ENCODE data around the gene DYRK3.

DNA sequence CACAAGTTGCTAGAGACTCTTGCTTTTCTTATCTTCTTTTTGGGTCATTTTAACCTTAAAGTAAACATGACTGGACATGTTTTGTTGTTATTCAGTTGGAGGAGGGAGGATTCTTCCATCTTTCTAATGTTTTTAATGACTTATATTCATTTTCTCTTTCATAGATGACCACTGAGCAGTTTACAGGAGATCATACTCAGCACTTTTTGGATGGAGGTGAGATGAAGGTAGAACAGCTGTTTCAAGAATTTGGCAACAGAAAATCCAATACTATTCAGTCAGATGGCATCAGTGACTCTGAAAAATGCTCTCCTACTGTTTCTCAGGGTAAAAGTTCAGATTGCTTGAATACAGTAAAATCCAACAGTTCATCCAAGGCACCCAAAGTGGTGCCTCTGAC is 11.9 kb downstream of the DYRK3 start:
- TF ChIP-seq GABPA (IDR thresholded peaks at IDR 0.05; ENCODE audit: low read depth) (no peak), POLR2A (IDR thresholded peaks at IDR 0.05; ENCODE audit: low read depth, low read length) (no peak), RAD21 (IDR thresholded peaks at IDR 0.05; ENCODE audit: insufficient read depth, low read depth, low read length) (no peak)
- TF ChIP-seq, protein P1, sequence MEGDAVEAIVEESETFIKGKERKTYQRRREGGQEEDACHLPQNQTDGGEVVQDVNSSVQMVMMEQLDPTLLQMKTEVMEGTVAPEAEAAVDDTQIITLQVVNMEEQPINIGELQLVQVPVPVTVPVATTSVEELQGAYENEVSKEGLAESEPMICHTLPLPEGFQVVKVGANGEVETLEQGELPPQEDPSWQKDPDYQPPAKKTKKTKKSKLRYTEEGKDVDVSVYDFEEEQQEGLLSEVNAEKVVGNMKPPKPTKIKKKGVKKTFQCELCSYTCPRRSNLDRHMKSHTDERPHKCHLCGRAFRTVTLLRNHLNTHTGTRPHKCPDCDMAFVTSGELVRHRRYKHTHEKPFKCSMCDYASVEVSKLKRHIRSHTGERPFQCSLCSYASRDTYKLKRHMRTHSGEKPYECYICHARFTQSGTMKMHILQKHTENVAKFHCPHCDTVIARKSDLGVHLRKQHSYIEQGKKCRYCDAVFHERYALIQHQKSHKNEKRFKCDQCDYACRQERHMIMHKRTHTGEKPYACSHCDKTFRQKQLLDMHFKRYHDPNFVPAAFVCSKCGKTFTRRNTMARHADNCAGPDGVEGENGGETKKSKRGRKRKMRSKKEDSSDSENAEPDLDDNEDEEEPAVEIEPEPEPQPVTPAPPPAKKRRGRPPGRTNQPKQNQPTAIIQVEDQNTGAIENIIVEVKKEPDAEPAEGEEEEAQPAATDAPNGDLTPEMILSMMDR (IDR thresholded peaks at IDR 0.05 in 2 of 3, conservative IDR thresholded peaks at IDR 0.05 in 1 of 3; ENCODE audit: control insufficient read depth in 2 of 3, extremely low read depth in 1 of 3, insufficient read depth in 1 of 3, low read depth in 3 of 3, low read length in 3 of 3) = no peak
